ENCODE results near the gene GBE1.
"Not testable (repeated sequence)": the region's sequence is repeated elsewhere in the genome, so short reads cannot be mapped to it uniquely, and the experiment has no call there.

Gene GBE1

GRCh38 chr3:81760924-81761903, at the start of gene GBE1:
GBE1 (minus strand) TSS chr3:81761645; CDS start chr3:81761517, 128 bp downstream.
- H3K4me1 Mint-ChIP-seq = peaks cover 20% of the 10 kb centered on the region
- H3K27ac Mint-ChIP-seq = peak within 1 kb of the TSS; percentile 99
- H3K36me3 Mint-ChIP-seq = peaks cover 16% of the 10 kb centered on the region
- peak within 1 kb of the TSS; percentile 97 for H3K4me3 Mint-ChIP-seq
- H3K9me3 Mint-ChIP-seq = no peaks in the 10 kb centered on the region
- H3K27me3 Mint-ChIP-seq = no peaks in the 10 kb centered on the region

- H3K4me3 Mint-ChIP-seq = no peak overlapping the region
- H3K36me3 Mint-ChIP-seq = no peaks in the 10 kb centered on the region
- H3K27me3 Mint-ChIP-seq = peaks cover 2% of the 10 kb centered on the region
- no peak overlapping the region for H3K27ac Mint-ChIP-seq
- H3K9me3 Mint-ChIP-seq = no peaks in the 10 kb centered on the region
- H3K4me1 Mint-ChIP-seq = no peaks in the 10 kb centered on the region
Observed at GRCh38 chr3:81808900-81809299, 47.5 kb upstream of the GBE1 start.

GRCh38 chr3:81799403-81799802, 38.0 kb upstream of the GBE1 start:
- H3K36me3 Mint-ChIP-seq = no peaks in the 10 kb centered on the region
- H3K4me1 Mint-ChIP-seq = no peaks in the 10 kb centered on the region
- peaks cover 1% of the 10 kb centered on the region for H3K27me3 Mint-ChIP-seq
- no peak overlapping the region for H3K27ac Mint-ChIP-seq
- H3K9me3 Mint-ChIP-seq = no peaks in the 10 kb centered on the region
- no peak overlapping the region for H3K4me3 Mint-ChIP-seq

GRCh38 chr3:81793410-81793809, 32.0 kb upstream of the GBE1 start:
- Mint-ChIP-seq H3K27ac (peak overlapping the region; percentile 30), H3K4me3 (no peak overlapping the region)

GRCh38 chr3:81790117-81790516, 28.7 kb upstream of the GBE1 start:
- Mint-ChIP-seq H3K27me3 (peaks cover 7% of the 10 kb centered on the region), H3K36me3 (no peaks in the 10 kb centered on the region), H3K4me1 (no peaks in the 10 kb centered on the region), H3K4me3 (no peak overlapping the region), H3K27ac (no peak overlapping the region), H3K9me3 (no peaks in the 10 kb centered on the region)

More at GRCh38 chr3:81793410-81793809, 32.0 kb upstream of the GBE1 start:
- Mint-ChIP-seq H3K9me3 (no peaks in the 10 kb centered on the region), H3K36me3 (no peaks in the 10 kb centered on the region), H3K27me3 (peaks cover 6% of the 10 kb centered on the region), H3K4me1 (no peaks in the 10 kb centered on the region)

GRCh38 chr3:81789691-81790090, 28.2 kb upstream of the GBE1 start:
- Mint-ChIP-seq H3K36me3 (no peaks in the 10 kb centered on the region), H3K4me3 (no peak overlapping the region), H3K27ac (no peak overlapping the region), H3K27me3 (peaks cover 7% of the 10 kb centered on the region), H3K4me1 (no peaks in the 10 kb centered on the region), H3K9me3 (no peaks in the 10 kb centered on the region)

- Mint-ChIP-seq H3K4me1 (no peaks in the 10 kb centered on the region), H3K27me3 (peaks cover 7% of the 10 kb centered on the region), H3K4me3 (no peak overlapping the region), H3K9me3 (no peaks in the 10 kb centered on the region), H3K27ac (no peak overlapping the region), H3K36me3 (no peaks in the 10 kb centered on the region)
Observed at GRCh38 chr3:81788610-81789009, 27.2 kb upstream of the GBE1 start.

- Mint-ChIP-seq H3K27ac (no peak overlapping the region), H3K27me3 (peaks cover 7% of the 10 kb centered on the region), H3K4me3 (no peak overlapping the region), H3K9me3 (no peaks in the 10 kb centered on the region), H3K36me3 (no peaks in the 10 kb centered on the region), H3K4me1 (no peaks in the 10 kb centered on the region)
Observed at GRCh38 chr3:81788044-81788443, 26.6 kb upstream of the GBE1 start.

GRCh38 chr3:81782585-81782984, 21.1 kb upstream of the GBE1 start:
- peaks cover 3% of the 10 kb centered on the region for H3K27me3 Mint-ChIP-seq

GRCh38 chr3:81778678-81779182, 17.3 kb upstream of the GBE1 start:
- H3K36me3 Mint-ChIP-seq = no peaks in the 10 kb centered on the region
- no peak overlapping the region for H3K27ac Mint-ChIP-seq
- peaks cover 3% of the 10 kb centered on the region for H3K27me3 Mint-ChIP-seq
- H3K9me3 Mint-ChIP-seq = no peaks in the 10 kb centered on the region
- no peaks in the 10 kb centered on the region for H3K4me1 Mint-ChIP-seq
- no peak overlapping the region for H3K4me3 Mint-ChIP-seq

More at GRCh38 chr3:81782585-81782984, 21.1 kb upstream of the GBE1 start:
- no peaks in the 10 kb centered on the region for H3K36me3 Mint-ChIP-seq
- no peaks in the 10 kb centered on the region for H3K4me1 Mint-ChIP-seq
- no peak overlapping the region for H3K4me3 Mint-ChIP-seq
- no peaks in the 10 kb centered on the region for H3K9me3 Mint-ChIP-seq
- H3K27ac Mint-ChIP-seq = no peak overlapping the region

- no peaks in the 10 kb centered on the region for H3K36me3 Mint-ChIP-seq
- no peaks in the 10 kb centered on the region for H3K4me1 Mint-ChIP-seq
- no peak overlapping the region for H3K4me3 Mint-ChIP-seq
- no peaks in the 10 kb centered on the region for H3K9me3 Mint-ChIP-seq
- H3K27ac Mint-ChIP-seq = no peak overlapping the region
- H3K27me3 Mint-ChIP-seq = peaks cover 3% of the 10 kb centered on the region
Observed at GRCh38 chr3:81776643-81777042, 15.2 kb upstream of the GBE1 start.

- Mint-ChIP-seq H3K9me3 (no peaks in the 10 kb centered on the region), H3K27ac (no peak overlapping the region), H3K4me1 (no peaks in the 10 kb centered on the region), H3K36me3 (no peaks in the 10 kb centered on the region), H3K4me3 (no peak overlapping the region), H3K27me3 (peaks cover 6% of the 10 kb centered on the region)
Observed at GRCh38 chr3:81770710-81771109, 9.3 kb upstream of the GBE1 start.

GRCh38 chr3:81769299-81769698, 7.9 kb upstream of the GBE1 start:
- Mint-ChIP-seq H3K9me3 (no peaks in the 10 kb centered on the region), H3K4me3 (no peak overlapping the region), H3K4me1 (no peaks in the 10 kb centered on the region), H3K36me3 (no peaks in the 10 kb centered on the region), H3K27me3 (peaks cover 6% of the 10 kb centered on the region), H3K27ac (no peak overlapping the region)

- H3K27ac Mint-ChIP-seq, H3K27me3 Mint-ChIP-seq, H3K9me3 Mint-ChIP-seq, H3K36me3 Mint-ChIP-seq, H3K4me1 Mint-ChIP-seq, H3K4me3 Mint-ChIP-seq: not testable (repeated sequence)
Observed at GRCh38 chr3:81767250-81767859, 5.9 kb upstream of the GBE1 start.

GRCh38 chr3:81765400-81765799, 4.0 kb upstream of the GBE1 start:
- H3K36me3 Mint-ChIP-seq = no peaks in the 10 kb centered on the region
- no peak overlapping the region for H3K27ac Mint-ChIP-seq
- H3K4me1 Mint-ChIP-seq = peaks cover 13% of the 10 kb centered on the region
- H3K27me3 Mint-ChIP-seq = peaks cover 5% of the 10 kb centered on the region
- H3K9me3 Mint-ChIP-seq = no peaks in the 10 kb centered on the region
- no peak overlapping the region for H3K4me3 Mint-ChIP-seq

- no peak overlapping the region for H3K27ac Mint-ChIP-seq
- H3K36me3 Mint-ChIP-seq = peaks cover 3% of the 10 kb centered on the region
- no peak overlapping the region for H3K4me3 Mint-ChIP-seq
- peaks cover 20% of the 10 kb centered on the region for H3K4me1 Mint-ChIP-seq
- H3K27me3 Mint-ChIP-seq = peaks cover 5% of the 10 kb centered on the region
- H3K9me3 Mint-ChIP-seq = no peaks in the 10 kb centered on the region
Observed at GRCh38 chr3:81764665-81765064, 3.2 kb upstream of the GBE1 start.

Data from activated naive CD4-positive, alpha-beta T cell treated with anti-CD3 and anti-CD28 coated beads, Interleukin-2, amount 50 U/mL, for 24 hours (primary cell).